IMR-90 (cell line): ENCODE results near the gene THADA. TPM values are rescaled to one million over a fixed set of nuclear protein-coding genes. Genes with fewer than 3 reads are reported as not detected.

Experiments used
- ATAC-seq: fragments of 200-7000 bp; cut with Tn5 transposase; 2 replicates; pipeline ENCODE4 v1.9.1; 2020; ENCODE audit warnings: low read depth, mild to moderate bottlenecking, moderate library complexity
- BruUV-seq: library from RNA; stranded (reverse); fragments of 400-500 nt; replicated peaks from 2 replicates; lab custom pipeline; 2021; lab: Mats Ljungman, UMichigan
- CTCF ChIA-PET: fragments of 300-600 bp; formaldehyde crosslinking; extraction: SDS; loops from one replicate; lab custom pipeline; 2021; ENCODE audit warnings: antibody characterized with exemption; lab: Yijun Ruan, JAX
- POLR2A ChIA-PET: fragments of 300-600 bp; sonication (Branson Sonifier 250); formaldehyde crosslinking; loops from one replicate; lab custom pipeline; 2022; ENCODE audit warnings: antibody characterized with exemption; ENCODE audit not compliant: unreplicated experiment; lab: Charles Lee
- DNase-seq: peaks from one replicate; pipeline ENCODE4 v3.0.0; 2013
- H2AFZ ChIP-seq: replicated peaks from 2 replicates; pipeline ENCODE3; 2013; ENCODE audit warnings: low read length, mild to moderate bottlenecking; ENCODE audit not compliant: poor library complexity
- H2AK5ac ChIP-seq: 2 replicates; pipeline ENCODE4 v1.6.1; 2013; ENCODE audit warnings: low read depth, low read length, inconsistent platforms
- H2AK9ac ChIP-seq: replicated peaks from 2 replicates; pipeline ENCODE3; 2013; ENCODE audit warnings: mild to moderate bottlenecking, low read depth, low read length, moderate library complexity; ENCODE audit not compliant: poor library complexity
- H2BK120ac ChIP-seq: 2 replicates; pipeline ENCODE4 v1.6.1; 2013; ENCODE audit warnings: low read depth, low read length, inconsistent platforms
- H2BK15ac ChIP-seq: 3 replicates; pipeline ENCODE4 v1.6.1; 2013; ENCODE audit warnings: low read depth, low read length, inconsistent platforms
- H2BK20ac ChIP-seq: 2 replicates; pipeline ENCODE4 v1.6.1; 2013; ENCODE audit warnings: low read depth, mild to moderate bottlenecking, inconsistent platforms, low read length, moderate library complexity
- H2BK5ac ChIP-seq: 2 replicates; pipeline ENCODE4 v1.6.1; 2013; ENCODE audit warnings: mild to moderate bottlenecking, low read depth, low read length, inconsistent platforms; ENCODE audit not compliant: poor library complexity, severe bottlenecking
- H3K14ac ChIP-seq: replicated peaks from 2 replicates; pipeline ENCODE4 v1.6.1; 2013; ENCODE audit warnings: low read depth, low read length, inconsistent platforms
- H3K18ac ChIP-seq: 2 replicates; pipeline ENCODE4 v1.6.1; 2013; ENCODE audit warnings: low read depth, low read length, control low read depth
- H3K23ac ChIP-seq: 2 replicates; pipeline ENCODE4 v1.6.1; 2013; ENCODE audit warnings: low read depth, low read length, inconsistent platforms
- H3K27ac ChIP-seq: 2 replicates; pipeline ENCODE4 v1.5.1; 2013; ENCODE audit warnings: mild to moderate bottlenecking, control low read depth, low read length; ENCODE audit not compliant: insufficient read depth
- H3K27me3 ChIP-seq: 2 replicates; pipeline ENCODE4 v1.6.1; 2013; ENCODE audit warnings: low read length; ENCODE audit not compliant: control insufficient read depth, insufficient read depth
- H3K36me3 ChIP-seq: 2 replicates; pipeline ENCODE4 v1.6.1; 2013; ENCODE audit warnings: low read length, mixed read lengths; ENCODE audit not compliant: control insufficient read depth, insufficient read depth
- H3K4ac ChIP-seq: 2 replicates; pipeline ENCODE4 v1.6.1; 2013; ENCODE audit warnings: low read depth, low read length, inconsistent platforms
- H3K4me1 ChIP-seq: 2 replicates; pipeline ENCODE4 v1.6.1; 2013; ENCODE audit warnings: low read length, mixed read lengths; ENCODE audit not compliant: control insufficient read depth, insufficient read depth
- H3K4me2 ChIP-seq: 2 replicates; pipeline ENCODE4 v1.6.1; 2013; ENCODE audit warnings: low read depth, mild to moderate bottlenecking, control low read depth, low read length, moderate library complexity
- H3K4me3 ChIP-seq: 2 replicates; pipeline ENCODE4 v1.5.1; 2013; ENCODE audit warnings: low read depth, mild to moderate bottlenecking, control low read depth, low read length, moderate library complexity; ENCODE audit not compliant: insufficient read depth
- H3K56ac ChIP-seq: 2 replicates; pipeline ENCODE4 v1.6.1; 2013; ENCODE audit warnings: low read length, inconsistent platforms; ENCODE audit not compliant: insufficient read depth; ENCODE audit errors: extremely low read depth
- H3K79me1 ChIP-seq, 2 experiments: 2 replicates each; pipeline ENCODE4 v1.6.1; 2013; ENCODE audit warnings: low read length in 2 of 2, inconsistent platforms in 1 of 2, low read depth in 1 of 2
- H3K9ac ChIP-seq: 2 replicates; pipeline ENCODE4 v1.6.1; 2013; ENCODE audit warnings: low read depth, low read length, control low read depth
- H3K9me1 ChIP-seq: 2 replicates; pipeline ENCODE4 v1.6.1; 2013; ENCODE audit warnings: low read length, inconsistent platforms; ENCODE audit not compliant: insufficient read depth
- H3K9me3 ChIP-seq: 2 replicates; pipeline ENCODE4 v1.6.1; 2013; ENCODE audit warnings: low read length; ENCODE audit not compliant: control insufficient read depth, insufficient read depth
- H4K20me1 ChIP-seq: 2 replicates; pipeline ENCODE4 v1.6.1; 2013; ENCODE audit warnings: low read length, inconsistent platforms; ENCODE audit not compliant: insufficient read depth
- H4K5ac ChIP-seq: 2 replicates; pipeline ENCODE4 v1.6.1; 2013; ENCODE audit warnings: mild to moderate bottlenecking, low read depth, low read length, control low read depth
- H4K8ac ChIP-seq, 2 experiments: 2 replicates each; pipeline ENCODE4 v1.6.1; 2013; ENCODE audit warnings: low read depth in 2 of 2, low read length in 2 of 2, control low read depth in 1 of 2, inconsistent platforms in 1 of 2
- H4K91ac ChIP-seq: 2 replicates; pipeline ENCODE4 v1.6.1; 2013; ENCODE audit warnings: low read depth, low read length, inconsistent platforms; ENCODE audit not compliant: insufficient read depth
- BHLHE40 ChIP-seq: fragments of 150-350 bp; IDR thresholded peaks from 2 replicates; pipeline ENCODE4 v1.6.1; 2016; ENCODE audit warnings: mild to moderate bottlenecking, low read depth, low read length
- ELK1 ChIP-seq: fragments of 150-350 bp; IDR thresholded peaks from 2 replicates; pipeline ENCODE4 v1.6.1; 2016; ENCODE audit warnings: low read depth, mild to moderate bottlenecking, low read length, moderate library complexity, borderline replicate concordance
- FOS ChIP-seq: fragments of 150-350 bp; IDR thresholded peaks from 2 replicates; pipeline ENCODE4 v1.6.1; 2016; ENCODE audit warnings: low read depth, low read length
- MAFK ChIP-seq: IDR thresholded peaks from 2 replicates; pipeline ENCODE4 v1.6.1; 2012; ENCODE audit warnings: low read depth, low read length, improper control_type of control experiment
- MAZ ChIP-seq: IDR thresholded peaks from 2 replicates; pipeline ENCODE4 v1.6.1; 2012; ENCODE audit warnings: low read depth, mild to moderate bottlenecking, low read length, improper control_type of control experiment, moderate library complexity, borderline replicate concordance
- MXI1 ChIP-seq: IDR thresholded peaks from 2 replicates; pipeline ENCODE4 v1.6.1; 2012; ENCODE audit warnings: low read depth, mild to moderate bottlenecking, low read length, moderate library complexity, borderline replicate concordance
- NFE2L2 ChIP-seq: fragments of 150-350 bp; IDR thresholded peaks from 2 replicates; pipeline ENCODE4 v1.6.1; 2016; ENCODE audit warnings: low read depth, mild to moderate bottlenecking, low read length
- POLR2A ChIP-seq: IDR thresholded peaks from 2 replicates; pipeline ENCODE4 v1.6.1; 2012; ENCODE audit warnings: mild to moderate bottlenecking, low read depth, low read length
- RCOR1 ChIP-seq: IDR thresholded peaks from 2 replicates; pipeline ENCODE4 v1.6.1; 2012; ENCODE audit warnings: mild to moderate bottlenecking, low read length, improper control_type of control experiment; ENCODE audit not compliant: insufficient replicate concordance
- SMC3 ChIP-seq: fragments of 150-350 bp; IDR thresholded peaks from 2 replicates; pipeline ENCODE4 v1.6.1; 2016; ENCODE audit warnings: low read depth, mild to moderate bottlenecking, antibody characterized with exemption, low read length, moderate library complexity
- WGBS, 2 experiments: methylation state at CpG; one replicate each; pipeline versions ENCODE4 v1.1.5 to v1.1.7; 2013; ENCODE audit warnings: missing lambda C conversion rate in 2 of 2; ENCODE audit not compliant: insufficient read length in 1 of 2; ENCODE audit errors: extremely low coverage in 2 of 2; 5-methylcytosine and 5-hydroxymethylcytosine counted together
- dilution Hi-C: fragments of 300-500 bp; cut with HindIII; formaldehyde crosslinking; loops from one replicate; pipeline ENCODE4 v1.14.3; 2018; ENCODE audit warnings: low sequenced_read_pairs; ENCODE audit not compliant: unreplicated experiment
- in situ Hi-C: fragments of 300-500 bp; cut with MboI; formaldehyde crosslinking; loops from 3 replicates; pipeline ENCODE4 v1.14.3; 2019; ENCODE audit warnings: low sequenced_read_pairs, inconsistent platforms, mixed read lengths
- intact Hi-C: fragments of 100-400 bp; cut with micrococcal nuclease; formaldehyde crosslinking; loops from 2 replicates; pipeline ENCODE4 v1.10.0; 2022
- polyA plus RNA-seq, 3 experiments: library from polyadenylated mRNA; depleted of rRNA; stranded (reverse); fragments of >200 nt; gene quantifications; 2 replicates each; pipeline ENCODE4 v1.2.3, GENCODE V29; 2012; ENCODE audit warnings: low replicate concordance in 1 of 3
- total RNA-seq: library from RNA; depleted of rRNA; stranded (reverse); fragments of >200 nt; gene quantifications from 2 replicates; pipeline ENCODE4 v1.2.3, GENCODE V29; 2012

The THADA gene
- total and polyA plus RNA-seq, 2 of the 4 experiments (the other 2 are of a cell fraction) = 10.5 to 21.3 TPM

- Histone ChIP-seq H3K27ac (no peak overlapping the region), H3K9me1 (peaks cover 5% of the 10 kb centered on the region), H3K23ac (no peak overlapping the region), H2AK5ac (no peak overlapping the region), H2BK120ac (no peak overlapping the region), H3K14ac (0 out of 2 replicates have a peak overlapping the region, but pooled peaks have one; percentile 60), H4K5ac (no peak overlapping the region), H2BK20ac (no peak overlapping the region), H4K91ac (no peak overlapping the region), H2AFZ (no peak overlapping the region), H4K8ac (no peak overlapping the region), H3K9ac (no peak overlapping the region), H3K56ac (no peak overlapping the region), H2BK15ac (no peak overlapping the region), H4K20me1 (no peaks in the 10 kb centered on the region), H3K79me1 (peaks cover 6 to 16% of the 10 kb centered on the region in 2 experiments), H3K4me3 (no peak overlapping the region), H2BK5ac (no peak overlapping the region), H3K27me3 (no peaks in the 10 kb centered on the region), H3K36me3 (no peaks in the 10 kb centered on the region), H3K4ac (no peak overlapping the region), H3K4me2 (no peak overlapping the region), H3K4me1 (peaks cover 9% of the 10 kb centered on the region), H3K9me3 (no peaks in the 10 kb centered on the region), H3K18ac (no peak overlapping the region), H2AK9ac (no peak overlapping the region)
- no CpG with 5 or more reads among the region's 5 CpGs for WGBS, 2 experiments
- BruUV-seq = no TSS peak
- in situ Hi-C loops = no loop called here
- POLR2A ChIA-PET = no interaction called here
- no peak for ATAC-seq
- intact Hi-C loops = no loop called here
- no peak for TF ChIP-seq POLR2A
- no peak for TF ChIP-seq BHLHE40
- no peak for TF ChIP-seq FOS
- TF ChIP-seq RCOR1 = no peak
- no peak for TF ChIP-seq ELK1
- no peak for TF ChIP-seq MAFK
- no peak for TF ChIP-seq NFE2L2
- TF ChIP-seq SMC3 = no peak
- TF ChIP-seq MXI1 = no peak
- no peak for TF ChIP-seq MAZ
- dilution Hi-C loops = no loop called here
- CTCF ChIA-PET = no interaction called here
- no peak for DNase-seq
These were observed 79.9 kb downstream of the THADA start for GRCh38 chr2:43515807-43516497.
